ENCODE results near the gene RAPGEF1.
"Not testable (repeated sequence)": the region's sequence is repeated elsewhere in the genome, so short reads cannot be mapped to it uniquely, and the experiment has no call there.

RAPGEF1 gene

GRCh38 chr9:131685753-131686706 lies 53.8 kb downstream of the RAPGEF1 start:
- no peak for DNase-seq (ENCODE audit: low read depth, low spot score)
- TF ChIP-seq SUZ12 (IDR thresholded peaks at IDR 0.05; ENCODE audit: extremely low read depth, insufficient read depth, insufficient read length), result no peak
- TF ChIP-seq ZNF274 (IDR thresholded peaks at IDR 0.05; ENCODE audit: low read depth, low read length), result no peak
- no peak for TF ChIP-seq YY1 (IDR thresholded peaks at IDR 0.05; ENCODE audit: insufficient read depth, insufficient read length)
- no peak overlapping the region for H3K4me3 ChIP-seq (ENCODE audit: insufficient read length, low read depth)

GRCh38 chr9:131683094-131683493 lies 56.8 kb downstream of the RAPGEF1 start:
- not testable (repeated sequence) for H3K27me3 ChIP-seq (ENCODE audit: insufficient read depth, insufficient read length); H3K4me1 ChIP-seq (ENCODE audit: insufficient read depth, insufficient read length); H3K4me3 ChIP-seq (ENCODE audit: insufficient read length, low read depth); H3K36me3 ChIP-seq (ENCODE audit: insufficient read depth, insufficient read length, low read length); DNase-seq (ENCODE audit: low read depth, low spot score); H3K9ac ChIP-seq (ENCODE audit: insufficient read length, low read depth)
- peaks cover 17% of the 10 kb centered on the region; the same call in 1 of the 2 replicates for H3K9me3 ChIP-seq (ENCODE audit: insufficient read depth, low read length)

More at GRCh38 chr9:131685753-131686706, 53.8 kb downstream of the RAPGEF1 start:
- Histone ChIP-seq H3K4me1 (ENCODE audit: insufficient read depth, insufficient read length) (no peaks in the 10 kb centered on the region), H3K9ac (ENCODE audit: insufficient read length, low read depth) (no peak overlapping the region), H3K9me3 (ENCODE audit: insufficient read depth, low read length) (peaks cover 12% of the 10 kb centered on the region; the same call in 1 of the 2 replicates), H3K27me3 (ENCODE audit: insufficient read depth, insufficient read length) (no peaks in the 10 kb centered on the region), H3K36me3 (ENCODE audit: insufficient read depth, insufficient read length, low read length) (no peaks in the 10 kb centered on the region)

- TF ChIP-seq ZNF274 (IDR thresholded peaks at IDR 0.05; ENCODE audit: low read depth, low read length), result no peak
- no peak for TF ChIP-seq YY1 (IDR thresholded peaks at IDR 0.05; ENCODE audit: insufficient read depth, insufficient read length)
- TF ChIP-seq SUZ12 (IDR thresholded peaks at IDR 0.05; ENCODE audit: extremely low read depth, insufficient read depth, insufficient read length), result no peak
- H3K9me3 ChIP-seq (ENCODE audit: insufficient read depth, low read length), result peaks cover 17% of the 10 kb centered on the region; the same call in 1 of the 2 replicates
- no peak for DNase-seq (ENCODE audit: low read depth, low spot score)
- no peaks in the 10 kb centered on the region for H3K27me3 ChIP-seq (ENCODE audit: insufficient read depth, insufficient read length)
- H3K9ac ChIP-seq (ENCODE audit: insufficient read length, low read depth), result no peak overlapping the region
- no peak overlapping the region for H3K4me3 ChIP-seq (ENCODE audit: insufficient read length, low read depth)
- H3K36me3 ChIP-seq (ENCODE audit: insufficient read depth, insufficient read length, low read length), result no peaks in the 10 kb centered on the region
- H3K4me1 ChIP-seq (ENCODE audit: insufficient read depth, insufficient read length), result peaks cover 6% of the 10 kb centered on the region
Measured at GRCh38 chr9:131682261-131682660, 57.6 kb downstream of the RAPGEF1 start.

GRCh38 chr9:131681826-131682225 lies 58.0 kb downstream of the RAPGEF1 start:
- not testable (repeated sequence) for H3K36me3 ChIP-seq (ENCODE audit: insufficient read depth, insufficient read length, low read length); DNase-seq (ENCODE audit: low read depth, low spot score); H3K9ac ChIP-seq (ENCODE audit: insufficient read length, low read depth); H3K4me3 ChIP-seq (ENCODE audit: insufficient read length, low read depth); H3K27me3 ChIP-seq (ENCODE audit: insufficient read depth, insufficient read length); H3K4me1 ChIP-seq (ENCODE audit: insufficient read depth, insufficient read length)
- peaks cover 17% of the 10 kb centered on the region; the same call in 1 of the 2 replicates for H3K9me3 ChIP-seq (ENCODE audit: insufficient read depth, low read length)

GRCh38 chr9:131681108-131681507 lies 58.8 kb downstream of the RAPGEF1 start:
- not testable (repeated sequence) for H3K36me3 ChIP-seq (ENCODE audit: insufficient read depth, insufficient read length, low read length); H3K4me1 ChIP-seq (ENCODE audit: insufficient read depth, insufficient read length); H3K27me3 ChIP-seq (ENCODE audit: insufficient read depth, insufficient read length); H3K4me3 ChIP-seq (ENCODE audit: insufficient read length, low read depth); H3K9ac ChIP-seq (ENCODE audit: insufficient read length, low read depth); DNase-seq (ENCODE audit: low read depth, low spot score)
- peaks cover 17% of the 10 kb centered on the region; the same call in 1 of the 2 replicates for H3K9me3 ChIP-seq (ENCODE audit: insufficient read depth, low read length)

GRCh38 chr9:131679261-131680020 lies 60.4 kb downstream of the RAPGEF1 start:
- peaks cover 8% of the 10 kb centered on the region; the same call in 1 of the 2 replicates for H3K9me3 ChIP-seq (ENCODE audit: insufficient read depth, low read length)
- no peaks in the 10 kb centered on the region for H3K27me3 ChIP-seq (ENCODE audit: insufficient read depth, insufficient read length)
- TF ChIP-seq ZNF274 (IDR thresholded peaks at IDR 0.05; ENCODE audit: low read depth, low read length) (no peak), YY1 (IDR thresholded peaks at IDR 0.05; ENCODE audit: insufficient read depth, insufficient read length) (no peak), SUZ12 (IDR thresholded peaks at IDR 0.05; ENCODE audit: extremely low read depth, insufficient read depth, insufficient read length) (no peak)
- no peak overlapping the region for H3K4me3 ChIP-seq (ENCODE audit: insufficient read length, low read depth)
- no peak for DNase-seq (ENCODE audit: low read depth, low spot score)
- no peaks in the 10 kb centered on the region for H3K36me3 ChIP-seq (ENCODE audit: insufficient read depth, insufficient read length, low read length)
- H3K9ac ChIP-seq (ENCODE audit: insufficient read length, low read depth), result no peak overlapping the region
- peaks cover 15% of the 10 kb centered on the region for H3K4me1 ChIP-seq (ENCODE audit: insufficient read depth, insufficient read length)

GRCh38 chr9:131678499-131679111 lies 61.3 kb downstream of the RAPGEF1 start:
- TF ChIP-seq SUZ12 (IDR thresholded peaks at IDR 0.05; ENCODE audit: extremely low read depth, insufficient read depth, insufficient read length), result no peak
- no peak for TF ChIP-seq YY1 (IDR thresholded peaks at IDR 0.05; ENCODE audit: insufficient read depth, insufficient read length)
- no peak for TF ChIP-seq ZNF274 (IDR thresholded peaks at IDR 0.05; ENCODE audit: low read depth, low read length)
- Histone ChIP-seq H3K9me3 (ENCODE audit: insufficient read depth, low read length) (peaks cover 8% of the 10 kb centered on the region; the same call in 1 of the 2 replicates), H3K9ac (ENCODE audit: insufficient read length, low read depth) (no peak overlapping the region), H3K27me3 (ENCODE audit: insufficient read depth, insufficient read length) (no peaks in the 10 kb centered on the region), H3K4me1 (ENCODE audit: insufficient read depth, insufficient read length) (peaks cover 18% of the 10 kb centered on the region), H3K36me3 (ENCODE audit: insufficient read depth, insufficient read length, low read length) (no peaks in the 10 kb centered on the region), H3K4me3 (ENCODE audit: insufficient read length, low read depth) (no peak overlapping the region)
- no peak for DNase-seq (ENCODE audit: low read depth, low spot score)

All from NT2/D1 (cell line).